Gastrocnemius medialis (tissue), 4 donors: Measurements from ENCODE around the gene HOXC11. TPM values are rescaled to one million over a fixed set of nuclear protein-coding genes. Genes with fewer than 3 reads are reported as not detected.
A peak's percentile ranks its signal among the peaks of the same experiment; 100 is the strongest.

ENCODE experiments used
- ATAC-seq, 2 donors: fragments of 150-250 bp; one replicate each; pipeline ENCODE4 v1.9.1; 2016
- DNase-seq, 2 donors: peaks; one replicate each; pipeline ENCODE4 v3.0.0-alpha.2; 2019
- H3K27ac ChIP-seq, 4 donors: fragments of 200-600 bp; sonication (generic); 1 replicate in 1 of 4; 2 replicates in 3 of 4; pipeline ENCODE4 v1.5.1; 2016 to 2018; ENCODE audit warnings: mild to moderate bottlenecking in 2 of 4, moderate library complexity in 1 of 4
- H3K27me3 ChIP-seq, 3 donors: fragments of 200-600 bp; sonication (generic) in 2 of 3; 1 replicate in 1 of 3; 2 replicates in 2 of 3; pipeline versions ENCODE4 v1.5.1 to v1.6.0; 2016 to 2019; ENCODE audit warnings: mild to moderate bottlenecking in 1 of 3, moderate library complexity in 1 of 3
- H3K36me3 ChIP-seq, 2 donors: fragments of 200-600 bp; sonication (generic) in 1 of 2; one replicate each; pipeline ENCODE4 v1.5.1; 2017 to 2018
- H3K4me1 ChIP-seq, 2 donors: fragments of 200-600 bp; sonication (generic) in 1 of 2; one replicate each; pipeline ENCODE4 v1.5.1; 2016 to 2017; ENCODE audit warnings: mild to moderate bottlenecking in 2 of 2
- H3K4me3 ChIP-seq, 4 donors: fragments of 200-600 bp; sonication (generic) in 3 of 4; 1 replicate in 1 of 4; 2 replicates in 3 of 4; pipeline ENCODE4 v1.5.1; 2016 to 2019; ENCODE audit warnings: mild to moderate bottlenecking in 2 of 4
- H3K9me3 ChIP-seq, 3 donors: fragments of 200-600 bp; sonication (generic) in 2 of 3; 1 replicate in 1 of 3; 2 replicates in 2 of 3; pipeline ENCODE4 v1.5.1; 2016 to 2019
- POLR2A ChIP-seq, 2 donors: fragments of 450-650 bp; IDR thresholded peaks; one replicate each; pipeline ENCODE4 v1.6.1; 2017; ENCODE audit warnings: antibody characterized with exemption in 2 of 2, mild to moderate bottlenecking in 2 of 2, moderate library complexity in 2 of 2
- in situ Hi-C, 4 donors: fragments of 200-750 bp; cut with MboI; loops; one replicate each; pipeline versions ENCODE4 v1.15.0 to v1.8.0; 2017; ENCODE audit warnings: low sequenced_read_pairs in 4 of 4
- intact Hi-C: fragments of 100-400 bp; cut with DNase I; formaldehyde crosslinking; loops from one replicate; pipeline ENCODE4 v1.15.1; 2023; ENCODE audit warnings: low total_unique reads
- total RNA-seq, 4 donors: library from RNA; depleted of rRNA; stranded (reverse); fragments of >200 nt; gene quantifications; one replicate each; pipeline versions ENCODE4 v1.1.0 to v1.2.3, GENCODE V29; 2016
- TF ChIP-seq, protein P1 (sequence below), 5 experiments: fragments of 450-650 bp in 3 of 5; fragments of 200-600 bp in 2 of 5; sonication (generic) in 2 of 5; IDR thresholded peaks in 4 of 5; conservative IDR thresholded peaks in 1 of 5; 1 replicate in 4 of 5; 2 replicates in 1 of 5; pipeline ENCODE4 v1.5.1; 2016 to 2019; ENCODE audit warnings: antibody characterized with exemption in 5 of 5, mild to moderate bottlenecking in 3 of 5, moderate library complexity in 3 of 5

The HOXC11 gene
- total RNA-seq, 4 donors from 2014 or later = 0.24 to 1.1 (median 0.44) TPM

DNA sequence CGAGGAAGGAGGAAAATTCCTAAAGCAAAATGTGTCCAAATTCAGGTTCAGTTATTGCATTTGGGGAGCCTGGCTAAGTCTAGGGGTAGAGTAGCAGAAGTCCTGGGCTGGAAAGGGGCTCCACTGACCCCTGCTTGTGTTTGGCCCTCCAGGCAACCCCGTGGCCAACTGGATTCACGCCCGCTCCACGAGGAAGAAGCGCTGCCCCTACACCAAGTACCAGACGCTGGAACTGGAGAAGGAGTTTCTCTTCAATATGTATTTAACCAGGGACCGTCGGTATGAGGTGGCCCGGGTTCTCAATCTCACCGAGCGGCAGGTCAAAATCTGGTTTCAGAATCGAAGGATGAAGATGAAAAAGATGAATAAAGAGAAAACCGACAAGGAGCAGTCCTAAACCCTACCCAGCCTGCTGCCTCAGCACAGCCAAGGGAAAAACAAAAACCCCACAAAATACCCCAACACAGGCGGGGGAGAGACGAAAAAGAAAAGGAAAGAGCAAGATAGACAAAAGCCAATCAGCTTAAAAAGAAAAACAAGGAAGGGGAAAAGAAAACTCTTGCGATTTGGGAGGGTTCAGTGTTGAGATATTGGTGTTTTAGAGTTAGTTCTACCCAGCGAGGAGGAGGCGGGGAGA lies 29.5 kb downstream of the HOXC11 start:
- ATAC-seq = no peak
- Histone ChIP-seq H3K4me3 (peak overlapping the region; percentile 64 to 88 (median 80)), H3K36me3 (no peaks in the 10 kb centered on the region), H3K27me3 (peaks cover 0 to 4% (median 0%) of the 10 kb centered on the region in 3 donors), H3K27ac (peak overlapping the region; percentile 94 to 100 (median 98)), H3K4me1 (peaks cover 34 to 51% of the 10 kb centered on the region in 2 donors), H3K9me3 (no peaks in the 10 kb centered on the region)
- TF ChIP-seq, protein P1, sequence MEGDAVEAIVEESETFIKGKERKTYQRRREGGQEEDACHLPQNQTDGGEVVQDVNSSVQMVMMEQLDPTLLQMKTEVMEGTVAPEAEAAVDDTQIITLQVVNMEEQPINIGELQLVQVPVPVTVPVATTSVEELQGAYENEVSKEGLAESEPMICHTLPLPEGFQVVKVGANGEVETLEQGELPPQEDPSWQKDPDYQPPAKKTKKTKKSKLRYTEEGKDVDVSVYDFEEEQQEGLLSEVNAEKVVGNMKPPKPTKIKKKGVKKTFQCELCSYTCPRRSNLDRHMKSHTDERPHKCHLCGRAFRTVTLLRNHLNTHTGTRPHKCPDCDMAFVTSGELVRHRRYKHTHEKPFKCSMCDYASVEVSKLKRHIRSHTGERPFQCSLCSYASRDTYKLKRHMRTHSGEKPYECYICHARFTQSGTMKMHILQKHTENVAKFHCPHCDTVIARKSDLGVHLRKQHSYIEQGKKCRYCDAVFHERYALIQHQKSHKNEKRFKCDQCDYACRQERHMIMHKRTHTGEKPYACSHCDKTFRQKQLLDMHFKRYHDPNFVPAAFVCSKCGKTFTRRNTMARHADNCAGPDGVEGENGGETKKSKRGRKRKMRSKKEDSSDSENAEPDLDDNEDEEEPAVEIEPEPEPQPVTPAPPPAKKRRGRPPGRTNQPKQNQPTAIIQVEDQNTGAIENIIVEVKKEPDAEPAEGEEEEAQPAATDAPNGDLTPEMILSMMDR (IDR thresholded peaks at IDR 0.05 in 4 of 5, conservative IDR thresholded peaks at IDR 0.05 in 1 of 5) = no peak
- no peak for TF ChIP-seq POLR2A (IDR thresholded peaks at IDR 0.05)
- DNase-seq = peak in 1 of 2 donors; percentile 53
- in situ Hi-C loops = loop anchor here in 2 of 4 donors (25.0 kb wide), 1 partner anchor 360 kb away; the partner anchor contains the start of gene GPR84 (in 2 of the 2)
- intact Hi-C loops = no loop called here

GRCh38 chr12:54002915-54003389 lies 30.0 kb downstream of the HOXC11 start:
- in situ Hi-C loops (loop anchor here in 2 of 4 donors (25.0 kb wide), 1 partner anchor 359 kb away; the partner anchor contains the start of gene GPR84 (in 2 of the 2)), intact Hi-C loops (no loop called here)
- peaks cover 37 to 53% of the 10 kb centered on the region in 2 donors for H3K4me1 ChIP-seq

GRCh38 chr12:54003625-54004024 lies 30.7 kb downstream of the HOXC11 start:
- Histone ChIP-seq H3K27me3 (peaks cover 0 to 4% (median 0%) of the 10 kb centered on the region in 3 donors), H3K4me3 (peak overlapping the region; percentile 64 to 88 (median 80)), H3K9me3 (no peaks in the 10 kb centered on the region), H3K27ac (peak overlapping the region; percentile 94 to 100 (median 98)), H3K36me3 (no peaks in the 10 kb centered on the region), H3K4me1 (peaks cover 35 to 55% of the 10 kb centered on the region in 2 donors)
- in situ Hi-C loops (loop anchor here in 2 of 4 donors (25.0 kb wide), 1 partner anchor 359 kb away; the partner anchor contains the start of gene GPR84 (in 2 of the 2)), intact Hi-C loops (no loop called here)
- DNase-seq = no peak
- no peak for TF ChIP-seq POLR2A (IDR thresholded peaks at IDR 0.05)
- TF ChIP-seq, protein P1 (IDR thresholded peaks at IDR 0.05 in 4 of 5, conservative IDR thresholded peaks at IDR 0.05 in 1 of 5) = no peak
- no peak for ATAC-seq

More at GRCh38 chr12:54002915-54003389, 30.0 kb downstream of the HOXC11 start:
- peak overlapping the region; percentile 64 to 88 (median 80) for H3K4me3 ChIP-seq
- DNase-seq (peak in 1 of 2 donors; percentile 55), ATAC-seq (peak; percentile 5 to 13)
- peak overlapping the region; percentile 94 to 100 (median 98) for H3K27ac ChIP-seq
- H3K9me3 ChIP-seq = no peaks in the 10 kb centered on the region
- H3K27me3 ChIP-seq = peaks cover 0 to 4% (median 0%) of the 10 kb centered on the region in 3 donors
- H3K36me3 ChIP-seq = no peaks in the 10 kb centered on the region
- TF ChIP-seq POLR2A (IDR thresholded peaks at IDR 0.05) = no peak
- TF ChIP-seq, protein P1 (IDR thresholded peaks at IDR 0.05 in 4 of 5, conservative IDR thresholded peaks at IDR 0.05 in 1 of 5) = no peak

- peaks cover 31 to 54% of the 10 kb centered on the region in 2 donors for H3K4me1 ChIP-seq
- intact Hi-C loops (no loop called here), in situ Hi-C loops (loop anchor here in 2 of 4 donors (25.0 kb wide), 1 partner anchor 358 kb away; the partner anchor contains the start of gene GPR84 (in 2 of the 2))
- TF ChIP-seq, protein P1 (IDR thresholded peaks at IDR 0.05 in 4 of 5, conservative IDR thresholded peaks at IDR 0.05 in 1 of 5) = no peak
- TF ChIP-seq POLR2A (IDR thresholded peaks at IDR 0.05) = no peak
- H3K36me3 ChIP-seq = no peaks in the 10 kb centered on the region
- peak overlapping the region; percentile 24 to 82 (median 63) for H3K4me3 ChIP-seq
- peaks cover 0 to 4% (median 0%) of the 10 kb centered on the region in 3 donors for H3K27me3 ChIP-seq
- DNase-seq (no peak), ATAC-seq (no peak)
- H3K27ac ChIP-seq = peak overlapping the region; percentile 94 to 100 (median 98)
- no peaks in the 10 kb centered on the region for H3K9me3 ChIP-seq
These were observed 31.3 kb downstream of the HOXC11 start for GRCh38 chr12:54004063-54004840.
